Lung (tissue), 12 donors: Measurements from ENCODE around the gene CPT1A. TPM values are rescaled to one million over a fixed set of nuclear protein-coding genes. Genes with fewer than 3 reads are reported as not detected.
A peak's percentile ranks its signal among the peaks of the same experiment; 100 is the strongest.

Experiments
- ATAC-seq: fragments of 200-7000 bp; cut with Tn5 transposase; one replicate; pipeline ENCODE4 v1.9.1; 2020; ENCODE audit warnings: moderate number of reproducible peaks; ENCODE audit not compliant: insufficient read depth, low FRiP score
- DNase-seq, 3 donors: peaks; one replicate each; pipeline ENCODE4 v3.0.0-alpha.2; 2013 to 2017
- H3K27ac ChIP-seq, 2 donors: one replicate each; pipeline ENCODE4 v1.5.1; 2013; ENCODE audit warnings: mild to moderate bottlenecking in 2 of 2, moderate library complexity in 2 of 2, control low read depth in 1 of 2, inconsistent platforms in 1 of 2, low read depth in 1 of 2, low read length in 1 of 2
- H3K27me3 ChIP-seq, 3 donors: one replicate each; pipeline ENCODE4 v1.5.1; 2013; ENCODE audit warnings: low read length in 2 of 3; ENCODE audit not compliant: control insufficient read depth in 3 of 3, insufficient read depth in 3 of 3
- H3K36me3 ChIP-seq, 4 donors: one replicate each; pipeline ENCODE4 v1.5.1; 2013; ENCODE audit warnings: low read length in 4 of 4, mild to moderate bottlenecking in 1 of 4, moderate library complexity in 1 of 4; ENCODE audit not compliant: control insufficient read depth in 4 of 4, insufficient read depth in 4 of 4
- H3K4me1 ChIP-seq, 5 donors: one replicate each; pipeline ENCODE4 v1.5.1; 2013; ENCODE audit warnings: low read length in 5 of 5, mild to moderate bottlenecking in 2 of 5, moderate library complexity in 1 of 5; ENCODE audit not compliant: control insufficient read depth in 5 of 5, insufficient read depth in 5 of 5
- H3K4me3 ChIP-seq: one replicate; pipeline ENCODE4 v1.5.1; 2013; ENCODE audit warnings: mild to moderate bottlenecking, control low read depth, moderate library complexity
- H3K9ac ChIP-seq, 2 donors: one replicate each; pipeline ENCODE4 v1.5.1; 2013; ENCODE audit warnings: low read length in 2 of 2, control low read depth in 1 of 2; ENCODE audit not compliant: insufficient read depth in 1 of 2
- H3K9me3 ChIP-seq, 4 donors: one replicate each; pipeline ENCODE4 v1.5.1; 2013; ENCODE audit warnings: low read length in 3 of 4, mild to moderate bottlenecking in 1 of 4, moderate library complexity in 1 of 4; ENCODE audit not compliant: control insufficient read depth in 4 of 4, insufficient read depth in 3 of 4
- CTCF ChIP-seq: IDR thresholded peaks from 2 replicates; pipeline ENCODE4 v1.5.1; 2012; ENCODE audit warnings: mild to moderate bottlenecking; ENCODE audit errors: control extremely low read depth, extremely low read depth
- WGBS, 2 donors: extraction: QIAGEN DNeasy Blood & Tissue Kit; methylation state at CpG; one replicate each; pipeline ENCODE4 v1.1.7; 2013; 5-methylcytosine and 5-hydroxymethylcytosine counted together
- polyA plus RNA-seq, 2 donors: library from polyadenylated mRNA; stranded (reverse); fragments of 200-250 nt; gene quantifications; one replicate each; pipeline ENCODE4 v1.2.1, GENCODE V29; 2013
- total RNA-seq, 2 donors: library from RNA; depleted of rRNA in 1 of 2; stranded (reverse); fragments of >200 nt in 1 of 2; gene quantifications; one replicate each; pipeline ENCODE4 v1.2.1, GENCODE V29; 2014 to 2021
- donor health status: control.
- donor health status: control.
- donor health status: Bipolar disorder and iron deficiency.
- donor health status: healthy.
- donor health status: DM: yes; HTN: yes; CAD: no.

The CPT1A gene
- total and polyA plus RNA-seq, 4 donors: 17.0 to 51.7 (median 18.4) TPM

DNA sequence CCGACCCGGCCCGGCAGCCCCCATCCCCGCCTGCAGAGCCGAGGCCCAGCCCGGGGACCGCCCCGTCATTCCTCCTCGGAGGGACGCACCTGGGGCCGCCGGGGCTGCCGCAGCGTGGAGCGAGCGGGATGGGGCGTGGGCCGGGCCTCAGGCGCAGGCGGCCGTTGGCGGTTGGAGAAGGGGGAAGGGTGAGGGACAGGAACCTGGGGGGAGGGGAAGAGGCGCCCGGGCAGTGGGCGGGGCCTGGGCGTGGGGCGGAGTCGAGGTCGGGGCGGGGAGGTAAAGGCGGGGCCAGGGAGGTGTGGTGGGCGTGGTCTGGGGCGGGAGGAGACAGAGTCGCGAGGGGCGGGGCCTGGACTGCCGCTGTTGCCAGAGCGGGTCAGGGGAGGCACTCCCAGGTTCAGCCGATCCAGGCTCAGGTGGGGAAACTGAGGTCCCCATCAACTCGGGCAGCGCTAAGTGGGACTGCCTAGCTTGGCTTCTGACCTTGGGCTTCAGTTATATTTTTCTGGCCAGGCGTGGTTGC is 90.3 kb downstream of the CPT1A start, which contains the start of gene TESMIN:
TESMIN (minus strand) TSS at position 190 of the 526 bp plus-strand sequence. CDS start 860 bp downstream, outside the sequence.
- H3K36me3 ChIP-seq: peaks cover 0 to 7% (median 2%) of the 10 kb centered on the region in 4 donors
- DNase-seq (peak; percentile 77 to 93 (median 84)), ATAC-seq (peak; percentile 93)
- H3K4me1 ChIP-seq: peaks cover 0 to 7% (median 0%) of the 10 kb centered on the region in 5 donors
- H3K4me3 ChIP-seq: no peak within 1 kb of the TSS
- H3K27me3 ChIP-seq: no peaks in the 10 kb centered on the region
- TF ChIP-seq CTCF: no peak
- no peak within 1 kb of the TSS for H3K9ac ChIP-seq
- no peak within 1 kb of the TSS for H3K27ac ChIP-seq
- WGBS, 2 donors: 3 to 4% methylated on average over 30 to 42 of the region's 42 CpGs
- no peaks in the 10 kb centered on the region for H3K9me3 ChIP-seq

GRCh38 chr11:68751004-68751325 is 90.8 kb downstream of the CPT1A start:
- Histone ChIP-seq H3K27ac (no peak overlapping the region), H3K27me3 (no peaks in the 10 kb centered on the region), H3K9ac (no peak overlapping the region), H3K36me3 (peaks cover 0 to 3% (median under 1%) of the 10 kb centered on the region in 4 donors), H3K4me3 (no peak overlapping the region), H3K4me1 (peaks cover 0 to 7% (median 0%) of the 10 kb centered on the region in 5 donors), H3K9me3 (no peaks in the 10 kb centered on the region)
- ATAC-seq: no peak
- TF ChIP-seq CTCF: no peak
- no peak for DNase-seq
- WGBS, 2 donors: 12% methylated on average over 21 of the region's 22 CpGs; no CpG with 5 or more reads in 1 of the 2 donors

DNA sequence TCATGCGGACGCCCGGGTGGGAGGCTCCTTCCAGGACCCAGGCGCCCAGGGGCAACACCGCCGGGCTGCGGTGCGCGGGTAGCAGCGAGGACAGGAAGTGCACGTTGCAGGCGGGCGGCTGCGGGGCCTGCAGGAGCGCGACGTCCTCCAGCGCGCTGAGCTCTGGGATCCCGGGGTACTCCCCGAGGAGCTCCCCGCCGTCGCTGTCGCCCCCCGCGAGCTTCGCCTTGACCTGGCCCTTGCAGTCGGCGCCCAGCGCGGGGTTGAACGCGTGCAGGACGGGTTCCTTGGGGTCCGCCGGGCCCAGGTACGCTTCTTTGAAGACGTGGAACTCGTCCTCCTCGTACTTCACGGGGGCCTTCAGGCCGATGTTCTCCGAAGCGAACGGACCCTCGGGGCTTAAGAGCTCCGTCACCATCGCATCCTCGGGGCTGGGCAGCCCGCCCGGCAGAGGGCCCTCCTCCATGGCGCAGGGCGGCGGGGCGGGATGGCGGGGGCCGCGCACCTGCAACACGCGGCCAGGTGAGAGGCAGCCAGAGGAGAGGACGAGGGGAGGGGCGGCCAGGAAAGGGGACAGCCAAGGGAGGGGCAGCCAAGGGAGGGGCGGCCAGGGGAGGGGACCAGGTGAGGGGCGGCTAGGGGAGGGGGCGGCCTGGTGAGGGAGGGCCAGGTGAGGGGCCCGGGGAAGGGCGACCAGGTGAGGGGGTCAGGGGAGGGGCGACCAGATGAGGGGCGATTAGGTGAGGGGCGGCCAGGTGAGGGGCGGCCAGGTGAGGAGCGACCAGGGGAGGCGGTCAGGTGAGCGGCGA is 91.3 kb downstream of the CPT1A start:
- ATAC-seq: no peak
- Histone ChIP-seq H3K36me3 (peaks cover 0 to 3% (median 0%) of the 10 kb centered on the region in 4 donors), H3K27ac (no peak overlapping the region), H3K4me1 (peaks cover 0 to 7% (median 0%) of the 10 kb centered on the region in 5 donors), H3K9me3 (no peaks in the 10 kb centered on the region), H3K4me3 (no peak overlapping the region), H3K9ac (no peak overlapping the region), H3K27me3 (no peaks in the 10 kb centered on the region)
- 41 to 57% methylated on average over 63 to 75 of the region's 76 CpGs for WGBS, 2 donors
- no peak for TF ChIP-seq CTCF
- DNase-seq: peak; percentile 24 to 35 (median 34)
